ENCODE measurements around the gene CSPG4.
"Not testable (repeated sequence)": the region's sequence is repeated elsewhere in the genome, so short reads cannot be mapped to it uniquely, and the experiment has no call there.

Gene CSPG4

GRCh38 chr15:75693501-75694240, 19.0 kb downstream of the CSPG4 start:
- DNase-seq (ENCODE audit: low read depth, low spot score) = no peak
- H3K27ac ChIP-seq = peak overlapping the region; percentile 63

- not testable (repeated sequence) for DNase-seq (ENCODE audit: low read depth, low spot score); H3K27ac ChIP-seq
Observed at GRCh38 chr15:75693028-75693427, 19.6 kb downstream of the CSPG4 start.

GRCh38 chr15:75692311-75692710, 20.3 kb downstream of the CSPG4 start:
- not testable (repeated sequence) for H3K27ac ChIP-seq

GRCh38 chr15:75689429-75689828, 23.2 kb downstream of the CSPG4 start:
- not testable (repeated sequence) for DNase-seq (ENCODE audit: low read depth, low spot score); H3K27ac ChIP-seq

More at GRCh38 chr15:75692311-75692710, 20.3 kb downstream of the CSPG4 start:
- DNase-seq (ENCODE audit: low read depth, low spot score) = not testable (repeated sequence)

GRCh38 chr15:75688831-75689230, 23.8 kb downstream of the CSPG4 start:
- H3K27ac ChIP-seq = no peak overlapping the region
- no peak for DNase-seq (ENCODE audit: low read depth, low spot score)

GRCh38 chr15:75688278-75688557, 24.4 kb downstream of the CSPG4 start:
- DNase-seq (ENCODE audit: low read depth, low spot score) = no peak
- H3K27ac ChIP-seq = no peak overlapping the region

GRCh38 chr15:75687486-75688277, 25.0 kb downstream of the CSPG4 start:
- no peak overlapping the region for H3K27ac ChIP-seq
- no peak for DNase-seq (ENCODE audit: low read depth, low spot score)

- not testable (repeated sequence) for H3K27ac ChIP-seq; DNase-seq (ENCODE audit: low read depth, low spot score)
Observed at GRCh38 chr15:75686212-75686642, 26.4 kb downstream of the CSPG4 start.

- no peak for DNase-seq (ENCODE audit: low read depth, low spot score)
- no peak overlapping the region for H3K27ac ChIP-seq
Observed at GRCh38 chr15:75685195-75685594, 27.5 kb downstream of the CSPG4 start.

- H3K27ac ChIP-seq = no peak overlapping the region
- no peak for DNase-seq (ENCODE audit: low read depth, low spot score)
Observed at GRCh38 chr15:75684648-75685047, 28.0 kb downstream of the CSPG4 start.

- H3K27ac ChIP-seq; DNase-seq (ENCODE audit: low read depth, low spot score): not testable (repeated sequence)
Observed at GRCh38 chr15:75683646-75684312, 28.9 kb downstream of the CSPG4 start.

- no peak for DNase-seq (ENCODE audit: low read depth, low spot score)
- H3K27ac ChIP-seq = no peak overlapping the region
Observed at GRCh38 chr15:75682181-75683135, 30.2 kb downstream of the CSPG4 start.

- no peak overlapping the region for H3K27ac ChIP-seq
- no peak for DNase-seq (ENCODE audit: low read depth, low spot score)
Observed at GRCh38 chr15:75680007-75680789, 32.5 kb downstream of the CSPG4 start.

- not testable (repeated sequence) for DNase-seq (ENCODE audit: low read depth, low spot score); H3K27ac ChIP-seq
Observed at GRCh38 chr15:75678324-75678690, 34.3 kb downstream of the CSPG4 start.

GRCh38 chr15:75677465-75678323, 35.0 kb downstream of the CSPG4 start:
- DNase-seq (ENCODE audit: low read depth, low spot score) = no peak
- H3K27ac ChIP-seq = no peak overlapping the region

GRCh38 chr15:75676688-75677464, 35.8 kb downstream of the CSPG4 start:
- H3K27ac ChIP-seq = no peak overlapping the region
- DNase-seq (ENCODE audit: low read depth, low spot score) = no peak

- no peak overlapping the region for H3K27ac ChIP-seq
- DNase-seq (ENCODE audit: low read depth, low spot score) = no peak
Observed at GRCh38 chr15:75675579-75676404, 36.9 kb downstream of the CSPG4 start.

All from epithelial cell of prostate (primary cell).